Measurements from ENCODE around the gene PTOV1. TPM values are rescaled to one million over a fixed set of nuclear protein-coding genes. Genes with fewer than 3 reads are reported as not detected.

PTOV1 gene
- total RNA-seq, 1 experiment from 2014 or later: 296 TPM

DNA sequence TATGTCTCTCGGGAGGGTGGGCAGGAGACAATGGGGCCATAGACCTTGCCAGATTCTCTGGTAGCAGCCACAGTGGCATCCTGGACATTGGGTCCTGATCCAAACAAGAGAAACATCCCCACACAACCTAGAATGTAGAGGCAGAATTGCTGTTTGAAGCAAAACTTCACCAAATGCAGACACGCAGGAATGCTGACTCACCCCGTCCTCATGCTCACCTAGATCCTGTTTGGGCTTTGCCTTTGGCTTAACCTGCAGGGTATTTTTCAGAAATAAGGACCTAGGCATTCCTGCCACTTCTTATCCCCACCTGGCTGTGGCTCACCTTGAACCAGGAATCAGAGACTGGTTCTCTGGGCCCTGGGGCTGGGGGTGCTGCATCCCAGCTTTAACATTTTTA is 33.8 kb downstream of the PTOV1 start:
- Mint-ChIP-seq H3K36me3 (peaks cover 64% of the 10 kb centered on the region), H3K4me3 (no peak overlapping the region), H3K27ac (no peak overlapping the region), H3K4me1 (no peaks in the 10 kb centered on the region), H3K27me3 (ENCODE audit: low read depth) (peaks cover 13% of the 10 kb centered on the region), H3K9me3 (no peaks in the 10 kb centered on the region)
- no peak for DNase-seq (ENCODE audit: low spot score)
- no peak for ATAC-seq
- POLR2A ChIA-PET: no interaction called here
- TF ChIP-seq TCF7 (CRISPR knock-in tag; IDR thresholded peaks at IDR 0.05; ENCODE audit: low read depth) (no peak), EMX1 (CRISPR knock-in tag; IDR thresholded peaks at IDR 0.05) (no peak), IRF2 (CRISPR knock-in tag; IDR thresholded peaks at IDR 0.05; ENCODE audit: borderline replicate concordance, low read depth) (no peak), ETV6 (CRISPR knock-in tag; IDR thresholded peaks at IDR 0.05) (no peak), ZNF416 (CRISPR knock-in tag; IDR thresholded peaks at IDR 0.05) (no peak), ZNF138 (CRISPR knock-in tag; conservative IDR thresholded peaks at IDR 0.05) (no peak), NR3C1 (CRISPR knock-in tag; conservative IDR thresholded peaks at IDR 0.05; ENCODE audit: low read depth) (no peak), JUN (CRISPR knock-in tag; IDR thresholded peaks at IDR 0.05) (no peak), MYBL2 (CRISPR knock-in tag; IDR thresholded peaks at IDR 0.05) (no peak), NFYB (CRISPR knock-in tag; conservative IDR thresholded peaks at IDR 0.05; ENCODE audit: low read depth) (no peak), CREM (CRISPR knock-in tag; IDR thresholded peaks at IDR 0.05) (no peak), GABPB1 (CRISPR knock-in tag; IDR thresholded peaks at IDR 0.05) (no peak)
- TF ChIP-seq, protein P1, sequence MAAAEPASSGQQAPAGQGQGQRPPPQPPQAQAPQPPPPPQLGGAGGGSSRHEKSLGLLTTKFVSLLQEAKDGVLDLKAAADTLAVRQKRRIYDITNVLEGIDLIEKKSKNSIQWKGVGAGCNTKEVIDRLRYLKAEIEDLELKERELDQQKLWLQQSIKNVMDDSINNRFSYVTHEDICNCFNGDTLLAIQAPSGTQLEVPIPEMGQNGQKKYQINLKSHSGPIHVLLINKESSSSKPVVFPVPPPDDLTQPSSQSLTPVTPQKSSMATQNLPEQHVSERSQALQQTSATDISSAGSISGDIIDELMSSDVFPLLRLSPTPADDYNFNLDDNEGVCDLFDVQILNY (CRISPR knock-in tag; IDR thresholded peaks at IDR 0.05): no peak
- TF ChIP-seq, protein P2, sequence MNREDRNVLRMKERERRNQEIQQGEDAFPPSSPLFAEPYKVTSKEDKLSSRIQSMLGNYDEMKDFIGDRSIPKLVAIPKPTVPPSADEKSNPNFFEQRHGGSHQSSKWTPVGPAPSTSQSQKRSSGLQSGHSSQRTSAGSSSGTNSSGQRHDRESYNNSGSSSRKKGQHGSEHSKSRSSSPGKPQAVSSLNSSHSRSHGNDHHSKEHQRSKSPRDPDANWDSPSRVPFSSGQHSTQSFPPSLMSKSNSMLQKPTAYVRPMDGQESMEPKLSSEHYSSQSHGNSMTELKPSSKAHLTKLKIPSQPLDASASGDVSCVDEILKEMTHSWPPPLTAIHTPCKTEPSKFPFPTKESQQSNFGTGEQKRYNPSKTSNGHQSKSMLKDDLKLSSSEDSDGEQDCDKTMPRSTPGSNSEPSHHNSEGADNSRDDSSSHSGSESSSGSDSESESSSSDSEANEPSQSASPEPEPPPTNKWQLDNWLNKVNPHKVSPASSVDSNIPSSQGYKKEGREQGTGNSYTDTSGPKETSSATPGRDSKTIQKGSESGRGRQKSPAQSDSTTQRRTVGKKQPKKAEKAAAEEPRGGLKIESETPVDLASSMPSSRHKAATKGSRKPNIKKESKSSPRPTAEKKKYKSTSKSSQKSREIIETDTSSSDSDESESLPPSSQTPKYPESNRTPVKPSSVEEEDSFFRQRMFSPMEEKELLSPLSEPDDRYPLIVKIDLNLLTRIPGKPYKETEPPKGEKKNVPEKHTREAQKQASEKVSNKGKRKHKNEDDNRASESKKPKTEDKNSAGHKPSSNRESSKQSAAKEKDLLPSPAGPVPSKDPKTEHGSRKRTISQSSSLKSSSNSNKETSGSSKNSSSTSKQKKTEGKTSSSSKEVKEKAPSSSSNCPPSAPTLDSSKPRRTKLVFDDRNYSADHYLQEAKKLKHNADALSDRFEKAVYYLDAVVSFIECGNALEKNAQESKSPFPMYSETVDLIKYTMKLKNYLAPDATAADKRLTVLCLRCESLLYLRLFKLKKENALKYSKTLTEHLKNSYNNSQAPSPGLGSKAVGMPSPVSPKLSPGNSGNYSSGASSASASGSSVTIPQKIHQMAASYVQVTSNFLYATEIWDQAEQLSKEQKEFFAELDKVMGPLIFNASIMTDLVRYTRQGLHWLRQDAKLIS (CRISPR knock-in tag; IDR thresholded peaks at IDR 0.05; ENCODE audit: borderline replicate concordance): no peak
- TF ChIP-seq, protein P3, sequence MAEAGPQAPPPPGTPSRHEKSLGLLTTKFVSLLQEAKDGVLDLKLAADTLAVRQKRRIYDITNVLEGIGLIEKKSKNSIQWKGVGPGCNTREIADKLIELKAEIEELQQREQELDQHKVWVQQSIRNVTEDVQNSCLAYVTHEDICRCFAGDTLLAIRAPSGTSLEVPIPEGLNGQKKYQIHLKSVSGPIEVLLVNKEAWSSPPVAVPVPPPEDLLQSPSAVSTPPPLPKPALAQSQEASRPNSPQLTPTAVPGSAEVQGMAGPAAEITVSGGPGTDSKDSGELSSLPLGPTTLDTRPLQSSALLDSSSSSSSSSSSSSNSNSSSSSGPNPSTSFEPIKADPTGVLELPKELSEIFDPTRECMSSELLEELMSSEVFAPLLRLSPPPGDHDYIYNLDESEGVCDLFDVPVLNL (CRISPR knock-in tag; IDR thresholded peaks at IDR 0.05; ENCODE audit: borderline replicate concordance, low read depth): no peak
- TF ChIP-seq, protein P4, sequence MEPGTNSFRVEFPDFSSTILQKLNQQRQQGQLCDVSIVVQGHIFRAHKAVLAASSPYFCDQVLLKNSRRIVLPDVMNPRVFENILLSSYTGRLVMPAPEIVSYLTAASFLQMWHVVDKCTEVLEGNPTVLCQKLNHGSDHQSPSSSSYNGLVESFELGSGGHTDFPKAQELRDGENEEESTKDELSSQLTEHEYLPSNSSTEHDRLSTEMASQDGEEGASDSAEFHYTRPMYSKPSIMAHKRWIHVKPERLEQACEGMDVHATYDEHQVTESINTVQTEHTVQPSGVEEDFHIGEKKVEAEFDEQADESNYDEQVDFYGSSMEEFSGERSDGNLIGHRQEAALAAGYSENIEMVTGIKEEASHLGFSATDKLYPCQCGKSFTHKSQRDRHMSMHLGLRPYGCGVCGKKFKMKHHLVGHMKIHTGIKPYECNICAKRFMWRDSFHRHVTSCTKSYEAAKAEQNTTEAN (CRISPR knock-in tag; IDR thresholded peaks at IDR 0.05): no peak
- TF ChIP-seq, protein P5, sequence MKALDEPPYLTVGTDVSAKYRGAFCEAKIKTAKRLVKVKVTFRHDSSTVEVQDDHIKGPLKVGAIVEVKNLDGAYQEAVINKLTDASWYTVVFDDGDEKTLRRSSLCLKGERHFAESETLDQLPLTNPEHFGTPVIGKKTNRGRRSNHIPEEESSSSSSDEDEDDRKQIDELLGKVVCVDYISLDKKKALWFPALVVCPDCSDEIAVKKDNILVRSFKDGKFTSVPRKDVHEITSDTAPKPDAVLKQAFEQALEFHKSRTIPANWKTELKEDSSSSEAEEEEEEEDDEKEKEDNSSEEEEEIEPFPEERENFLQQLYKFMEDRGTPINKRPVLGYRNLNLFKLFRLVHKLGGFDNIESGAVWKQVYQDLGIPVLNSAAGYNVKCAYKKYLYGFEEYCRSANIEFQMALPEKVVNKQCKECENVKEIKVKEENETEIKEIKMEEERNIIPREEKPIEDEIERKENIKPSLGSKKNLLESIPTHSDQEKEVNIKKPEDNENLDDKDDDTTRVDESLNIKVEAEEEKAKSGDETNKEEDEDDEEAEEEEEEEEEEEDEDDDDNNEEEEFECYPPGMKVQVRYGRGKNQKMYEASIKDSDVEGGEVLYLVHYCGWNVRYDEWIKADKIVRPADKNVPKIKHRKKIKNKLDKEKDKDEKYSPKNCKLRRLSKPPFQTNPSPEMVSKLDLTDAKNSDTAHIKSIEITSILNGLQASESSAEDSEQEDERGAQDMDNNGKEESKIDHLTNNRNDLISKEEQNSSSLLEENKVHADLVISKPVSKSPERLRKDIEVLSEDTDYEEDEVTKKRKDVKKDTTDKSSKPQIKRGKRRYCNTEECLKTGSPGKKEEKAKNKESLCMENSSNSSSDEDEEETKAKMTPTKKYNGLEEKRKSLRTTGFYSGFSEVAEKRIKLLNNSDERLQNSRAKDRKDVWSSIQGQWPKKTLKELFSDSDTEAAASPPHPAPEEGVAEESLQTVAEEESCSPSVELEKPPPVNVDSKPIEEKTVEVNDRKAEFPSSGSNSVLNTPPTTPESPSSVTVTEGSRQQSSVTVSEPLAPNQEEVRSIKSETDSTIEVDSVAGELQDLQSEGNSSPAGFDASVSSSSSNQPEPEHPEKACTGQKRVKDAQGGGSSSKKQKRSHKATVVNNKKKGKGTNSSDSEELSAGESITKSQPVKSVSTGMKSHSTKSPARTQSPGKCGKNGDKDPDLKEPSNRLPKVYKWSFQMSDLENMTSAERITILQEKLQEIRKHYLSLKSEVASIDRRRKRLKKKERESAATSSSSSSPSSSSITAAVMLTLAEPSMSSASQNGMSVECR (CRISPR knock-in tag; IDR thresholded peaks at IDR 0.05; ENCODE audit: borderline replicate concordance): no peak
- TF ChIP-seq, protein P6, sequence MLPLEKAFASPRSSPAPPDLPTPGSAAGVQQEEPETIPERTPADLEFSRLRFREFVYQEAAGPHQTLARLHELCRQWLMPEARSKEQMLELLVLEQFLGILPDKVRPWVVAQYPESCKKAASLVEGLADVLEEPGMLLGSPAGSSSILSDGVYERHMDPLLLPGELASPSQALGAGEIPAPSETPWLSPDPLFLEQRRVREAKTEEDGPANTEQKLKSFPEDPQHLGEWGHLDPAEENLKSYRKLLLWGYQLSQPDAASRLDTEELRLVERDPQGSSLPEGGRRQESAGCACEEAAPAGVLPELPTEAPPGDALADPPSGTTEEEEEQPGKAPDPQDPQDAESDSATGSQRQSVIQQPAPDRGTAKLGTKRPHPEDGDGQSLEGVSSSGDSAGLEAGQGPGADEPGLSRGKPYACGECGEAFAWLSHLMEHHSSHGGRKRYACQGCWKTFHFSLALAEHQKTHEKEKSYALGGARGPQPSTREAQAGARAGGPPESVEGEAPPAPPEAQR (CRISPR knock-in tag; IDR thresholded peaks at IDR 0.05): no peak
- TF ChIP-seq, protein P7, sequence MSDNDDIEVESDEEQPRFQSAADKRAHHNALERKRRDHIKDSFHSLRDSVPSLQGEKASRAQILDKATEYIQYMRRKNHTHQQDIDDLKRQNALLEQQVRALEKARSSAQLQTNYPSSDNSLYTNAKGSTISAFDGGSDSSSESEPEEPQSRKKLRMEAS (CRISPR knock-in tag; IDR thresholded peaks at IDR 0.05): no peak
- CTCF ChIA-PET: no interaction called here

All from WTC11 (cell line).